ENCODE measurements around the gene FAM186B.
"Not testable (repeated sequence)": the region's sequence is repeated elsewhere in the genome, so short reads cannot be mapped to it uniquely, and the experiment has no call there.

FAM186B gene
- 0.17 to 0.87 (median 0.19) reads per million in 3 donors for total RNA-seq

- not testable (repeated sequence) for H3K4me1 ChIP-seq (ENCODE audit: control insufficient read depth, insufficient read depth, low read length, poor library complexity, severe bottlenecking); DNase-seq; H3K9me3 ChIP-seq (ENCODE audit: control insufficient read depth, low read length); H3K27me3 ChIP-seq (replicated peaks; ENCODE audit: control insufficient read depth, insufficient read depth, low read length, poor library complexity, severe bottlenecking); H3K36me3 ChIP-seq (ENCODE audit: control insufficient read depth, insufficient read depth, low read length); H3K4me3 ChIP-seq (ENCODE audit: insufficient read depth, low read depth, low read length, poor library complexity, severe bottlenecking); H3K27ac ChIP-seq (ENCODE audit: insufficient read depth, low read length, poor library complexity, severe bottlenecking)
Measured at GRCh38 chr12:49605539-49605938, at the start of gene FAM186B. Gene FAM186B (minus strand): TSS chr12:49605639. CDS start chr12:49605477, 162 bp downstream.

DNA sequence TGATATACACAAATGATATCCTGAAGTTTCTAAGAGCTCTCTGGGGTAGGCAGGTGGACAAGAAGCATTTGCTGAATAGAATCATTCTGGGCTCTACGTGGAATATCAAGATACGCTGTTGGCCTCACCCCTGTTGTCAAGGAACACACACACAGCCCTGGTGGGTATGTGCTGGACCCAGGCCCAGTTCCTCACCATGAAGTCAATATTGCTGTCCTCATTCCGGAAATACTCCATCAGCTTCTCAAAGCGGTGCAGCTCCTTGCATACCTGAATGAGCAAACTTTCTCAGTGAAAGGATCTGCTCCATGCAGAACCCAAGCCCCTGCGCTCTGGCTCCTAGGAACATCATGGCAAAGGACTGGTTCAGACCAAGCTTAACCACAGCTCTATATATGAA is 49.3 kb upstream of the FAM186B start:
- DNase-seq, result no peak
- H3K4me1 ChIP-seq (ENCODE audit: control insufficient read depth, insufficient read depth, low read length, poor library complexity, severe bottlenecking), result no peaks in the 10 kb centered on the region
- no peak overlapping the region for H3K4me3 ChIP-seq (ENCODE audit: insufficient read depth, low read depth, low read length, poor library complexity, severe bottlenecking)
- no peak overlapping the region for H3K27ac ChIP-seq (ENCODE audit: insufficient read depth, low read length, poor library complexity, severe bottlenecking)
- no peaks in the 10 kb centered on the region for H3K9me3 ChIP-seq (ENCODE audit: control insufficient read depth, low read length)
- H3K27me3 ChIP-seq (replicated peaks; ENCODE audit: control insufficient read depth, insufficient read depth, low read length, poor library complexity, severe bottlenecking), result no peaks in the 10 kb centered on the region
- peaks cover 33% of the 10 kb centered on the region for H3K36me3 ChIP-seq (ENCODE audit: control insufficient read depth, insufficient read depth, low read length)

GRCh38 chr12:49652921-49653520 is 47.6 kb upstream of the FAM186B start:
- Histone ChIP-seq H3K4me3 (ENCODE audit: insufficient read depth, low read depth, low read length, poor library complexity, severe bottlenecking) (no peak overlapping the region), H3K27ac (ENCODE audit: insufficient read depth, low read length, poor library complexity, severe bottlenecking) (no peak overlapping the region), H3K4me1 (ENCODE audit: control insufficient read depth, insufficient read depth, low read length, poor library complexity, severe bottlenecking) (no peaks in the 10 kb centered on the region), H3K27me3 (replicated peaks; ENCODE audit: control insufficient read depth, insufficient read depth, low read length, poor library complexity, severe bottlenecking) (no peaks in the 10 kb centered on the region), H3K9me3 (ENCODE audit: control insufficient read depth, low read length) (no peaks in the 10 kb centered on the region), H3K36me3 (ENCODE audit: control insufficient read depth, insufficient read depth, low read length) (peaks cover 42% of the 10 kb centered on the region)
- DNase-seq, result no peak

GRCh38 chr12:49651855-49652254 is 46.4 kb upstream of the FAM186B start:
- Histone ChIP-seq H3K27me3 (replicated peaks; ENCODE audit: control insufficient read depth, insufficient read depth, low read length, poor library complexity, severe bottlenecking) (no peaks in the 10 kb centered on the region), H3K27ac (ENCODE audit: insufficient read depth, low read length, poor library complexity, severe bottlenecking) (no peak overlapping the region), H3K4me3 (ENCODE audit: insufficient read depth, low read depth, low read length, poor library complexity, severe bottlenecking) (no peak overlapping the region), H3K9me3 (ENCODE audit: control insufficient read depth, low read length) (no peaks in the 10 kb centered on the region), H3K36me3 (ENCODE audit: control insufficient read depth, insufficient read depth, low read length) (peaks cover 51% of the 10 kb centered on the region), H3K4me1 (ENCODE audit: control insufficient read depth, insufficient read depth, low read length, poor library complexity, severe bottlenecking) (no peaks in the 10 kb centered on the region)
- no peak for DNase-seq

DNA sequence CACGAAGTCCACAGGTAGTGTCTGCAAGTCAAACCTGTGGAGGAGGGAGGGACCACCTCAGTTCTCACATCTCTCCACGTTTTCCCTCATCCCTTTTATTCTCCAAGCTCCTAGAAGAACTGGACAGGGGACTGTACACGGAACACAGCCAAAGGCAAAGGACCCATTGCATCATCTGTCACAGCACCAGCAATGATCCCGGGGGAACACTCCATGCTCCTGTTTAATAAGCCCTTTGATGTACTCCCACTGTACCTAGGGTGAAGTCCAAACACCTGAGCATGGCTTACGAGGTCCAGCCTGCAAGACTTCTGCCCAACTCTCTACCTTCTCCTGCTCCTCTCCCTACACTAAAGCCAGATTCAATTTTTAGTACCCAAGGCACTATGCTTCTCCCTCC is 44.5 kb upstream of the FAM186B start:
- H3K9me3 ChIP-seq (ENCODE audit: control insufficient read depth, low read length), result no peaks in the 10 kb centered on the region
- H3K27me3 ChIP-seq (replicated peaks; ENCODE audit: control insufficient read depth, insufficient read depth, low read length, poor library complexity, severe bottlenecking), result no peaks in the 10 kb centered on the region
- peaks cover 4% of the 10 kb centered on the region for H3K4me1 ChIP-seq (ENCODE audit: control insufficient read depth, insufficient read depth, low read length, poor library complexity, severe bottlenecking)
- DNase-seq, result no peak
- H3K27ac ChIP-seq (ENCODE audit: insufficient read depth, low read length, poor library complexity, severe bottlenecking), result no peak overlapping the region
- H3K36me3 ChIP-seq (ENCODE audit: control insufficient read depth, insufficient read depth, low read length), result peaks cover 54% of the 10 kb centered on the region
- no peak overlapping the region for H3K4me3 ChIP-seq (ENCODE audit: insufficient read depth, low read depth, low read length, poor library complexity, severe bottlenecking)

DNA sequence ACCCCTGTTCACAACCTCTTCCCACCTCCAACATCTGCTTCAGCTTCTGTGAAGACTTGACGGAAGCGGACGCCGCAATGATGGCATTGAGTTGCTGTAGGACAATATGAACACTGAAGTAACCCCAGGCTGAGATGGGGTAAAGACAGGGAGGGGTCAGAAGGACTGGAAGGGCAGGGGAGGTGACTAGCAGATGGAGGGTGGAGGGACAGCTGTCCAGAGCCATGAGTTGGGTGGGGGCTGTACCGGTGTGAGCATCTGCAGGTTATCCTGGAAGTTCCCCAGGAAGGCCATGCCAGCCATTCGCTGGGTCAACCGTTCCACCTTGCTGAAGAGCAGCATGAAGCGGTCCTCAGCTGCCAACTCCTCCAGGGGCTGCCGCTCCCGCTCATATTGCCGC is 44.0 kb upstream of the FAM186B start:
- DNase-seq, result no peak
- H3K27me3 ChIP-seq (replicated peaks; ENCODE audit: control insufficient read depth, insufficient read depth, low read length, poor library complexity, severe bottlenecking), result no peaks in the 10 kb centered on the region

DNA sequence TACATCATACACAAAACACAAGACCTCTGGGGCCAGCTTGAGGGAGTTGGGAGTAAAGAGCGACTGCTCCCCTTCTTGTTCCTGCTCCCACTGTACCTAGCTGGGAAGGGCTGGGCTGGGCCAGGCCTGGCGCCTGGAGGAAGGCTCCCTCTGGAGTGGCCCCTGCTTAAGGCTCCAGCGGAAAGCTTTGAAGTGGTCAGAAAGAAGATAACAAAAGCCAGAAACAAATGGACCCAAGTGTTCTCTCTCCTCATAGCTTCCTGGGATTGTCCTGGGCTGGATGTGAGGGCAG is 43.2 kb upstream of the FAM186B start:
- H3K27ac ChIP-seq (ENCODE audit: insufficient read depth, low read length, poor library complexity, severe bottlenecking), result no peak overlapping the region
- H3K27me3 ChIP-seq (replicated peaks; ENCODE audit: control insufficient read depth, insufficient read depth, low read length, poor library complexity, severe bottlenecking), result no peaks in the 10 kb centered on the region
- H3K4me1 ChIP-seq (ENCODE audit: control insufficient read depth, insufficient read depth, low read length, poor library complexity, severe bottlenecking), result peaks cover 7% of the 10 kb centered on the region
- peaks cover 49% of the 10 kb centered on the region for H3K36me3 ChIP-seq (ENCODE audit: control insufficient read depth, insufficient read depth, low read length)
- H3K9me3 ChIP-seq (ENCODE audit: control insufficient read depth, low read length), result no peaks in the 10 kb centered on the region
- no peak for DNase-seq
- H3K4me3 ChIP-seq (ENCODE audit: insufficient read depth, low read depth, low read length, poor library complexity, severe bottlenecking), result no peak overlapping the region

More for the DNA sequence above, 44.0 kb upstream of the FAM186B start:
- H3K9me3 ChIP-seq (ENCODE audit: control insufficient read depth, low read length), result no peaks in the 10 kb centered on the region
- peaks cover 7% of the 10 kb centered on the region for H3K4me1 ChIP-seq (ENCODE audit: control insufficient read depth, insufficient read depth, low read length, poor library complexity, severe bottlenecking)
- H3K36me3 ChIP-seq (ENCODE audit: control insufficient read depth, insufficient read depth, low read length), result peaks cover 54% of the 10 kb centered on the region
- no peak overlapping the region for H3K27ac ChIP-seq (ENCODE audit: insufficient read depth, low read length, poor library complexity, severe bottlenecking)
- H3K4me3 ChIP-seq (ENCODE audit: insufficient read depth, low read depth, low read length, poor library complexity, severe bottlenecking), result no peak overlapping the region

GRCh38 chr12:49647827-49648711 is 42.6 kb upstream of the FAM186B start:
- Histone ChIP-seq H3K9me3 (ENCODE audit: control insufficient read depth, low read length) (no peaks in the 10 kb centered on the region), H3K36me3 (ENCODE audit: control insufficient read depth, insufficient read depth, low read length) (peaks cover 48% of the 10 kb centered on the region), H3K4me3 (ENCODE audit: insufficient read depth, low read depth, low read length, poor library complexity, severe bottlenecking) (no peak overlapping the region), H3K4me1 (ENCODE audit: control insufficient read depth, insufficient read depth, low read length, poor library complexity, severe bottlenecking) (peaks cover 7% of the 10 kb centered on the region), H3K27me3 (replicated peaks; ENCODE audit: control insufficient read depth, insufficient read depth, low read length, poor library complexity, severe bottlenecking) (no peaks in the 10 kb centered on the region), H3K27ac (ENCODE audit: insufficient read depth, low read length, poor library complexity, severe bottlenecking) (no peak overlapping the region)
- DNase-seq, result no peak

GRCh38 chr12:49646871-49647654 is 41.6 kb upstream of the FAM186B start:
- Histone ChIP-seq H3K4me3 (ENCODE audit: insufficient read depth, low read depth, low read length, poor library complexity, severe bottlenecking) (no peak overlapping the region), H3K27ac (ENCODE audit: insufficient read depth, low read length, poor library complexity, severe bottlenecking) (no peak overlapping the region), H3K9me3 (ENCODE audit: control insufficient read depth, low read length) (no peaks in the 10 kb centered on the region), H3K27me3 (replicated peaks; ENCODE audit: control insufficient read depth, insufficient read depth, low read length, poor library complexity, severe bottlenecking) (no peaks in the 10 kb centered on the region), H3K36me3 (ENCODE audit: control insufficient read depth, insufficient read depth, low read length) (peaks cover 51% of the 10 kb centered on the region), H3K4me1 (ENCODE audit: control insufficient read depth, insufficient read depth, low read length, poor library complexity, severe bottlenecking) (peaks cover 7% of the 10 kb centered on the region)
- DNase-seq, result no peak

All from effector memory CD4-positive, alpha-beta T cell (primary cell).